ENCODE measurements around the gene MYRIP.

The MYRIP gene

GRCh38 chr3:39990532-39990931 lies 181.1 kb downstream of the MYRIP start:
- Histone ChIP-seq H3K4me3 (ENCODE audit: low read depth, low read length, poor library complexity, severe bottlenecking) (no peak overlapping the region), H3K27me3 (ENCODE audit: insufficient read depth, low read length) (no peaks in the 10 kb centered on the region), H3K79me2 (ENCODE audit: insufficient read depth, low read length) (no peaks in the 10 kb centered on the region), H4K20me1 (ENCODE audit: insufficient read depth, low read length) (no peaks in the 10 kb centered on the region), H3K36me3 (ENCODE audit: insufficient read depth, low read length) (no peaks in the 10 kb centered on the region), H3K9me2 (ENCODE audit: low read depth, low read length) (no peaks in the 10 kb centered on the region), H3K27ac (ENCODE audit: low read depth, low read length, poor library complexity, severe bottlenecking) (no peak overlapping the region), H3K9ac (ENCODE audit: low read length) (no peak overlapping the region), H3K9me3 (ENCODE audit: low read length) (no peaks in the 10 kb centered on the region), H3K4me1 (ENCODE audit: insufficient read depth, low read length, severe bottlenecking) (no peaks in the 10 kb centered on the region), H2AFZ (ENCODE audit: low read length) (no peak overlapping the region), H3F3A (ENCODE audit: insufficient read depth, low read length) (no peaks in the 10 kb centered on the region), H3K4me2 (ENCODE audit: low read length) (no peak overlapping the region)
- no peak for TF ChIP-seq EZH2 (IDR thresholded peaks at IDR 0.05; ENCODE audit: borderline replicate concordance, low read length)
- TF ChIP-seq, protein P1, sequence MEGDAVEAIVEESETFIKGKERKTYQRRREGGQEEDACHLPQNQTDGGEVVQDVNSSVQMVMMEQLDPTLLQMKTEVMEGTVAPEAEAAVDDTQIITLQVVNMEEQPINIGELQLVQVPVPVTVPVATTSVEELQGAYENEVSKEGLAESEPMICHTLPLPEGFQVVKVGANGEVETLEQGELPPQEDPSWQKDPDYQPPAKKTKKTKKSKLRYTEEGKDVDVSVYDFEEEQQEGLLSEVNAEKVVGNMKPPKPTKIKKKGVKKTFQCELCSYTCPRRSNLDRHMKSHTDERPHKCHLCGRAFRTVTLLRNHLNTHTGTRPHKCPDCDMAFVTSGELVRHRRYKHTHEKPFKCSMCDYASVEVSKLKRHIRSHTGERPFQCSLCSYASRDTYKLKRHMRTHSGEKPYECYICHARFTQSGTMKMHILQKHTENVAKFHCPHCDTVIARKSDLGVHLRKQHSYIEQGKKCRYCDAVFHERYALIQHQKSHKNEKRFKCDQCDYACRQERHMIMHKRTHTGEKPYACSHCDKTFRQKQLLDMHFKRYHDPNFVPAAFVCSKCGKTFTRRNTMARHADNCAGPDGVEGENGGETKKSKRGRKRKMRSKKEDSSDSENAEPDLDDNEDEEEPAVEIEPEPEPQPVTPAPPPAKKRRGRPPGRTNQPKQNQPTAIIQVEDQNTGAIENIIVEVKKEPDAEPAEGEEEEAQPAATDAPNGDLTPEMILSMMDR (IDR thresholded peaks at IDR 0.05; ENCODE audit: low read length): peak; percentile 68

DNA sequence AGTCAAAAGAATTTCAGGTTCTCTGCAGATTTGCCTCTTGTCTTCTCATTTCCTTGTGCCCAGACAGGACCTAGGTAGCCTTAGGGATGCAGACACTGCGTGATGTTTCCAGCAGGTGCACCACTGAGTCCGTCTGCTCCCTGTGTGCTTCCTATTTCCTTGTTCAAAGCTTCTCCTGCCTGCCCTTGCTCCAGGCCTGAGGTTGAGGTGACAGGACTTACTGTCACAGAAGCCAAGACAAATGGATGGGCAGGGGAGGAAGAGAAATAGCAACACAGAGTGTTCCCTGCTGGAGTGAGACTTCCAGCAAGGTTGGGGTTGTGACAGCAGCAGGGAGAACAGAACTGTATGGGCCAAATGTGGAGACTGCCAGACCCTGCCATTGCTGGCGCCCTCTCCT lies 199.4 kb downstream of the MYRIP start:
- no peaks in the 10 kb centered on the region for H3K9me3 ChIP-seq (ENCODE audit: low read length)
- no peaks in the 10 kb centered on the region for H3F3A ChIP-seq (ENCODE audit: insufficient read depth, low read length)
- H3K9ac ChIP-seq (ENCODE audit: low read length): no peak overlapping the region
- no peaks in the 10 kb centered on the region for H3K9me2 ChIP-seq (ENCODE audit: low read depth, low read length)
- H3K4me1 ChIP-seq (ENCODE audit: insufficient read depth, low read length, severe bottlenecking): no peaks in the 10 kb centered on the region
- H3K4me3 ChIP-seq (ENCODE audit: low read depth, low read length, poor library complexity, severe bottlenecking): no peak overlapping the region
- no peaks in the 10 kb centered on the region for H3K79me2 ChIP-seq (ENCODE audit: insufficient read depth, low read length)
- TF ChIP-seq, protein P1 (IDR thresholded peaks at IDR 0.05; ENCODE audit: low read length): no peak
- no peak for TF ChIP-seq EZH2 (IDR thresholded peaks at IDR 0.05; ENCODE audit: borderline replicate concordance, low read length)
- H3K36me3 ChIP-seq (ENCODE audit: insufficient read depth, low read length): no peaks in the 10 kb centered on the region
- H3K4me2 ChIP-seq (ENCODE audit: low read length): no peak overlapping the region
- no peaks in the 10 kb centered on the region for H4K20me1 ChIP-seq (ENCODE audit: insufficient read depth, low read length)
- H3K27me3 ChIP-seq (ENCODE audit: insufficient read depth, low read length): no peaks in the 10 kb centered on the region
- H3K27ac ChIP-seq (ENCODE audit: low read depth, low read length, poor library complexity, severe bottlenecking): no peak overlapping the region
- no peak overlapping the region for H2AFZ ChIP-seq (ENCODE audit: low read length)

DNA sequence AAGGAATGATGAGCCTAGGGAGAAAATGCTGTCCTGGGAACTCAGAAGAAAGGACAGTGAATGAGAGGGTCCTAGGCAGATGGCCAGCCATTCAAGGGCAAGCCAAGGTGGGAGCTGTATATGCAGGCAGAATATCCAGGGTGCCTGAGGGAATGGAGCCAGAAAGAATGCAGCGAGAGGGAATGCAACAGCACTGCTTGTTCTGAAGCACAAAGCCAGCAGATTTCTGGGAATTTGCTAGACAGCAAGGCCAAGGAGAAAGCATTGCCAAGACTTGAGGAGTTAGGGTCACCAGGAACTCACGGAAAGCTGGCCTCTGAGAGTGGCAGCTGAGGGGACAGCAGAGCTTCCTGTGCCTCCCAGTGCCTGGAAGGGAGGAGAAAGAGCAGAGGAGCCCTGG lies 200.6 kb downstream of the MYRIP start:
- no peaks in the 10 kb centered on the region for H4K20me1 ChIP-seq (ENCODE audit: insufficient read depth, low read length)
- no peaks in the 10 kb centered on the region for H3K36me3 ChIP-seq (ENCODE audit: insufficient read depth, low read length)
- no peaks in the 10 kb centered on the region for H3F3A ChIP-seq (ENCODE audit: insufficient read depth, low read length)
- no peaks in the 10 kb centered on the region for H3K9me2 ChIP-seq (ENCODE audit: low read depth, low read length)
- H3K4me1 ChIP-seq (ENCODE audit: insufficient read depth, low read length, severe bottlenecking): no peaks in the 10 kb centered on the region
- no peak overlapping the region for H3K4me2 ChIP-seq (ENCODE audit: low read length)
- H3K9ac ChIP-seq (ENCODE audit: low read length): no peak overlapping the region
- no peak overlapping the region for H3K27ac ChIP-seq (ENCODE audit: low read depth, low read length, poor library complexity, severe bottlenecking)
- H3K27me3 ChIP-seq (ENCODE audit: insufficient read depth, low read length): no peaks in the 10 kb centered on the region
- H2AFZ ChIP-seq (ENCODE audit: low read length): no peak overlapping the region
- no peak overlapping the region for H3K4me3 ChIP-seq (ENCODE audit: low read depth, low read length, poor library complexity, severe bottlenecking)
- no peaks in the 10 kb centered on the region for H3K79me2 ChIP-seq (ENCODE audit: insufficient read depth, low read length)
- no peaks in the 10 kb centered on the region for H3K9me3 ChIP-seq (ENCODE audit: low read length)
- TF ChIP-seq, protein P1 (IDR thresholded peaks at IDR 0.05; ENCODE audit: low read length): no peak
- no peak for TF ChIP-seq EZH2 (IDR thresholded peaks at IDR 0.05; ENCODE audit: borderline replicate concordance, low read length)

Data from OCI-LY1 (cell line).